GM19438 (cell line): ENCODE measurements around the gene CALML3.

ENCODE experiments used
- ATAC-seq: cut with Tn5 transposase; IDR thresholded peaks from one replicate; pipeline ENCODE4 v1.9.1; 2021; ENCODE audit warnings: low read depth; ENCODE audit not compliant: unreplicated experiment

CALML3 gene

DNA sequence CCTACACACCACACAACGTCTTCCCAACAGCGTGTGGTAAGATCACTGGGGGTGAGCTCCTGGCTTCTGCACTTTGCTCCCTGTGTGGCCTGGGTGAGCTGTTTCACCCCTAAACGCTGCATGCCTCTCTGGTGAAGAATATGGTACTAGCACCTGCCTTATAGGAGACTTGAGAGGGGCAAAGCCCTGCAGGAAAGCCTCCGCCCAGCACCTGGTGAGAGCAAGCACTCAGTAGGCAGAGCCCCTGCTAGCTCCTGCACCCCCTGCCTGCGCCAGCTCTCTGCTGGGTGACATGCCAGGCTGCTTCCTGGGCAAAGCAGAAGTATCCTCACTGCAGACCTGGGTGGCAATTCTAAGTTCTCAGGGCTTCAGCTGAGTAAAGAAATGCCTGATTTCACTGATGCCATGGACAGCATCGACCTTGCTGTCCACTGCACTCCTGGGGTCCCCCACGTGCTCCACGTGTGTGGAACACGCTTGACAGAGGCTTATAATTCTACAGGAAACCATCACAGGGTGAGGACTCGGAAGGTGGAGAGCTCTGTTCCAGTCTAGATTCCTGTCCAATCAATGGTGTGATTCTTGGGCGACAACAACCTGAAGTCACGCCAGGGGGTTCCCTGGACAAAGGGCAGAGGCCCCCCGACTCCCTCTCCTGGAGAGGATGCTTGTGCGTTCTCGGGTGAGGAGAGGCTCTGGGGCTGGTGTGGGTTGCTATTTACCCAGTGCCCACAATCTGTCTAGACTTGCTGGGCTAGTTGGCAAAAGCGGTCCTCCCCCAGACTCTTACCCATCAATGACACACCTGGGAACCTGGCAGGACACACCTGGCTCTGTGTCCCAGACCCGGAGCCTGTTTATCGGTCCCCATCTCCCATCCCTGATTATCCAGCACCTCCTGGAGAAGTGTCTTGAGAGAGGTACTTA is 20.4 kb upstream of the CALML3 start:
- ATAC-seq = no peak

GRCh38 chr10:5506246-5506645 is 18.5 kb upstream of the CALML3 start:
- no peak for ATAC-seq

DNA sequence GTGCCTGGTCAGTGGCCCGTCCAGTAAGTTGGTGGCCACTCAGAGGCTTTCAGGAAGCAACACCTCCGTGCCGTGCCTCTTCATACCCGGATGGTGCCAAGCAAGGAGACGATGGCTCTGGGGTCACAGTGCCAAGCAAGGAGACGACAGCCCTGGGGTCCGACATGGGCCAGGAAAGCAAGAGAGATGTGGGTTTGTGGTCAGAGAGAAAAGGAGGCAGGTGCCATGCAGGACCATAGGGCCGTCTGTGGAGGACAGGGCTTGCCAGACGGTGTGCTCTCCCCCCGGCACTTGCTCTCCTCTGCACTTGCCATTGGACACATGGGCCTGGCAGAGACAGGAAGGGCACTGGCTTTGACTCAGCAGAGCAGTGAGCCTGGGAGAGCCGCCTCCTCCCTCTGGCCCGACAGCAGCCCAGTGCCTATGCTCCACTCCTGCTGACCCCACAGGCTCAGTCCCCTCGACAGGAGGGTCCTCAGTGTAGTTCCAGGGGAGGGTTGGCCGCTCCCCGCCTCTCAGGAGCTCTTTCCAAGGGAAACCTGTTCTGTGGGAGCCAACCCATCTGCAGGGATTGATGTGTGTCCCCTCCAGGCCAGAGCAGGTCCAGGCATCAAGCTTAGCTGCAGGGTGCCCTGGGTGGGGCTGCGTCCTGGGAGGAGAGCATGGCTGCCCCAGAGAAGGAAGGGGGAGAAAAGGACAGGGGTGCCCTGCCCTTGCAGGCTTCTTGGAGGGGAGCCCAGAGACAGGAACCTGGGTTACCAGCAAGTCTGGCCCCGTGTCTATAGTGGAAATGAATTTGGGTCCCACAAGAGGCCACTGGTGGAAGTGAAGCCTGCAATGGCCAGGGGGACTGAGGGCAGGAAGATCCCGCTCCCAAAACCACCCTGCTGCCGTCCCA is 17.8 kb upstream of the CALML3 start:
- ATAC-seq = no peak

DNA sequence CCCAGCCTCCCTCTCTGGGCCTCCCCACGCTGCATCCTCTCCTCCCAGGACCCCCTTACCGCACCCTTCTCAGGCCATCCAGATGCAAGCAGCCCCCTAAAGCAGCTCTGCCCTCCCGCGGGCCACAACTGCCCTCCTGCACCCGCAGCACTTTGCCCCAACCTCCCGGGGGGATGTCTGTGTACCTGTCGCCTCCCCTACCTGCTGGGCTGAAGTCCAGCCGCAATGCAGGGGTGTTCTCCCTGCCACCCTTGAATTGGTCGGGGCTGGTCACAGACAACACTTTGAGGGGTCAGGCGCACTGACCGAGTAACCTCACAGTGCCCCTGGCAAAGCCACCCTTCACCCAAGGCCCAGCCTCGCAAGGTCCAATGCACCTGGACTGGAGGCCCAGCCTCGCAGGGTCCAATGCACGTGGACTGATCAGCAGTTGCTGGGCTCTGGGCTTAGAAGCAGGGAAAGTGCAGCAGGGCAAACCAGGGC is 17.1 kb upstream of the CALML3 start:
- ATAC-seq = no peak

GRCh38 chr10:5508161-5508604 is 16.6 kb upstream of the CALML3 start:
- ATAC-seq = no peak

- ATAC-seq = no peak
Measured at GRCh38 chr10:5508786-5509185, 16.0 kb upstream of the CALML3 start.

DNA sequence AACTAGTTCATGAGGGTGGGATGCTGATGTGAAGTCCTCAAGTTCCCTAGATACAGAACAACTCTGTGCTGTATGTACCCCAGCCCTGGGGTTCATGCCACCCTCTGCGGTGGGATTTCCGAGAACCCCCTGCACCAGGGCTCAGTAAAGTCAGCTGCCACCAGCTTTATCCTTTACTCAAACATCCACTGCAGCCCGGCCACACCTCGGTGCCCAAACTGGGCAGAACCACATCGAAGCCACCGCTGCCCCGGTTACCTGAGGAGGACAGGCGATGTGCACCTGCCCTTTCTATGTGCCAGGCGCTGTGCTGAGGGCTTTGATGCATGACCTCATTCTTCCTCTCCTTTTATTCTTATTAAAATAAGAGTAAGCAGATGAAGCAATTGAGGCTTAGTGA is 15.5 kb upstream of the CALML3 start:
- ATAC-seq = no peak

DNA sequence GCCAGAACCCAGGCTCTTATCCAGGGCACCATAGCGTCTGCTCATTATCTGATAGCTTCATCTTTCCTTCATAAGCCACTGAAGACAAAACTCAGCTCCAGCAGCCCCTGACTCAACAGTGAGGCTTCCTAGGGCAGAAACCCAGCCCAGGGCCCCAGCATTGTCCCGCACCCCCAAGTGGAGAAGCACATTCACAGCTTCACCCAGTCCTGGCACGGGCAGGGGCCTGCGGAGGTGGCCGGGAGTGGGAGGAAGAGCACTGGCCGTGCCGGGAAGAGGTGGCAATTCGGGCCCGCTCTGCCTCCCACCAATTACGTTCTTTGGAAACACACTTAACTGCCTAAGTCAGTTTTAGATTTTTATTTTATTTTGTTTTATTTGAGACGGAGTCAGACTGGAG is 15.1 kb upstream of the CALML3 start:
- ATAC-seq = no peak

DNA sequence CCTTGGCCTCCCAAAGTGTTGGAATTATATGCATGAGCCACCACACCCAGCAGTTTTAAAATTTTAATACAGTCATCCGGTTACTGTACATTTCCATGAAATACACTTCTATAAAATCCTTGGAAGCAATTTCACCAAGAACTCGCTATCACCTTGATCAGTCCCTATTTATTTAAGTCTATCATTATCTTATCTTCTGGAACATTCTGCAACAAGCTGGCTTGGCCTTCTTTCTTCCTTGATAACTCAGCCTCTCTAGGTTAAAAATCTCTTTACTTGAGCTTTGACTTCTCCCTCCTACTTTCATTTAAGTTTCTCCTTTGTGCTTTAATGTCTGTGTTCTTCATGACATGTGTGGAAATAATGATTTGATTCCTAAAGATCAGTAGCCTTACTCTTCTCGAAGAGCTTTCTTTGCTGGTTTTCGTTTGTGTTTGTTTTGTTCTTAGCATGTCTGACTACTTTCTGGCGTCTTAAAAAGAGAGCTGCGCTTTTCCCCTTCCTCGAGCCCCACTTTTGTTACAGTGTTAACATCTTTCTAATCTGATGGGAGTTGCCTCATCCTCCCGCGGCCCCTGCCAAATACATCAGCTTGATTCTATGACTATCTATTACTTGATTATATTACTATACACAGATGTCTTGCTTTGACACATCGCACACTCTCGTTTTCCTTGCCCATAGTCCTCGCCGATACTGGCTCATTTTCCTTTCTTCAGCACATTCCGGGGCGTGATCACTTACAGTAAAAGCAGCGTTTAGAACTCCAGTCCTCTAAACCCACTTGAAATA is 14.3 kb upstream of the CALML3 start:
- no peak for ATAC-seq

DNA sequence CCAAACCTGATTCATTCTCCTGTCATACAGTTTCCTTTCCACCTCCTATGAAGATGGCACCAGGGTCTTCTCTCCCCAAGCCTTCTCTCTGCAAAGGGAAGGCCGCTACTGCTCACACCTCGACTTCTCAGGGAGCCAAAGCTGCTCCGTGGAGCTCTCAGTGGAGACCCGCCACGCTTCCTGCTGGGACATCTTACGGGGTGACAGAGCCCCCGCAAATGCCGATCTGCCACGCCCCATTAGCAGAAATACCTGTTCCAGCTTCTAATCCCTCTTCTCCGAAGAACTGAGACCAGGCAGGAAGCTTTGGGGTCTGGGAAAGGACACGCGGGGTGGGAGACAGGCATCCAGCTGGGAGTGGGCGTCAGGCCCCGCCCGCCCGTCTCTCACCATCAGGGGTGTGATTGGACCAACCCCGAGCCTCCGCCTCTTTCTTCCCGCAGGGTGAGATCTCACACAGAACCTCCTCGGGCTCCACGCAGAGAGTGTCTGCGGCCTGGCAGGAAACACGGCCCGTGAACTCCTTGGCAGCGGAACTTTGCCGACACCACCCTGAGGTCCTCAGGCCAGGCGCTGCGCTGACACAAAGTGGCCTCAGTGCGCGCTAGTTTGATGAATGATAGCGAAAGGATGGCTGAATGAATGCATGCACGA is 13.4 kb upstream of the CALML3 start:
- no peak for ATAC-seq

GRCh38 chr10:5511885-5512280 is 12.9 kb upstream of the CALML3 start:
- ATAC-seq = no peak

DNA sequence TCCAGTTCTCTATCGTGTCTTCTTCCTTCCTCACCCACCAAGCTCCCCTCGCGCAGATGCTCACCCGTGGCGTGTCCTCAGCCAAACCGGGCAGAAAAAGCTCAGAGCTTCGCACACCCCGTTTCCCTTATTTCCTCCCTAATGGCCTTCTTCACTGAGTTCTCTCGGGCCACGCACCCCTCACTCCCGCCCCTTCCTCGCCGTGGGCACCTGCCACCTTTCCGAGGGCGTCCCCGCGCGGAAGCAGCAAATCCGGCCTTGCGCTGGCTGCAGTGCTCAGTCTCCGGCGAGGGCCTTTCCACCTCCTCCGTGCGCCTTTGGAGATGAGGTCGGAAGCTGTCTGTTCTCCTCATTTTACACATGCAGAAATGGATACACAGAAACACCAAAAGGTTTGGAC is 12.4 kb upstream of the CALML3 start:
- no peak for ATAC-seq

DNA sequence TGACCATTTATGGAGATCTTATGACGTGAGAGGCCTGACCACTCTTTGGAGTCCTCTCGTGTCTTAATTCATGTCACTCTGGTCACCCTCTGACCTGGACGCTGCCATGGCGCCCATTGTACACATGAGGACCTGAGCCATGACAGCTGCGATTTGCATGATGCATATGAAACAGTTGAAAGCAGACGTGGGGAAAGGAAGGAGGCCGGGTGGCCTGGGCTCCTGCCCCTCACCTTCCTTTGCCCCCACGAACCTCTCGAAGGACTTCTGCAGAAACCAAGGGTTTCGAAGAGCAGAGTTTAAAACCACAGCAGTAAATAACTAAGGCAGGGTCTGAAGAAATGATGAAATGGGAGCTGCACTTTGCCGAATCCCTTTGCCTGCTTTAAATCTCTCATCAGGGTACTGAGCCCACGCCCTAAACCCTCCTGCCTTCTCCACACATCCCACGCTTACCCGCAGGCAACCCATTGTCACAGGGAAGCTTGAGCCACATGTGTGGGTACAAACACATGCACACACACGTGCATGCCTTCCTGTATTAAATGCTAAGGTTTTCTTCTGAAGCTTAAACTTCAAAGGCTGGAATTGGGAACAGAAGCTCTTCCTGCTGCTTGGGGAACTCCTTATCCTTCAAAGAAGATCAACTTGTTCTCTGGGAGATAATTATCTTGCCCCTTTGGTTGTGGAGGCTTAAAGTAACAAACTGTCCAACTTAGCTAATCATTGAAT is 11.7 kb upstream of the CALML3 start:
- ATAC-seq = no peak

- ATAC-seq = no peak
Measured at GRCh38 chr10:5514226-5514850, 10.4 kb upstream of the CALML3 start.

- no peak for ATAC-seq
Measured at GRCh38 chr10:5515948-5516761, 8.6 kb upstream of the CALML3 start.

- no peak for ATAC-seq
Measured at GRCh38 chr10:5517546-5517945, 7.2 kb upstream of the CALML3 start.

GRCh38 chr10:5518143-5518542 is 6.6 kb upstream of the CALML3 start:
- no peak for ATAC-seq

DNA sequence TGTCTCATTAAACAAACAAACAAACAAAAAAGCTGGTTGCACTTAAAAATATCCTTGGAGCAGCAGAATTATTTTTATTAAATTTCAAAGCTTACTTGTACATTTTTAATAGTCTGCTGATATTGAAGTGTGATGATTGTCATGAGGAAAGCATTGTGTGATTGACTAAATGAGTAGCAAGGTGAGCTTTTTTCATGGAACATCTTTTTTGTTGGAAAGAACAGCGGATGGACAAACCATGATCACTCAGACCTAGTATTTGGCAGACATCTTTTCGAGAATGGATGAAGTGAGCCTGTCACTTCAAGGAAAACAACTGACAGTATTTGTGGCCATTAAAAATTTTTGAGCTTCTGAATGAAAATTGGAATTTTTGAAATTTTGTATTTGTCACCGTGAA is 5.7 kb upstream of the CALML3 start:
- ATAC-seq = no peak
